IPS DF 4.7 (cell line): ENCODE results near the gene KIF6.
"Not testable (repeated sequence)": the region's sequence is repeated elsewhere in the genome, so short reads cannot be mapped to it uniquely, and the experiment has no call there.

Experiments used
- DNase-seq: peaks from one replicate; pipeline ENCODE4 v3.0.0-alpha.2; 2013; ENCODE audit warnings: low spot score; ENCODE audit errors: extremely low read depth

The KIF6 gene

GRCh38 chr6:39294899-39295298 is 430.3 kb downstream of the KIF6 start:
- DNase-seq, result no peak

- DNase-seq, result no peak
Measured at GRCh38 chr6:39294133-39294532, 431.1 kb downstream of the KIF6 start.

- no peak for DNase-seq
Measured at GRCh38 chr6:39292637-39293036, 432.6 kb downstream of the KIF6 start.

GRCh38 chr6:39289490-39289889 is 435.7 kb downstream of the KIF6 start:
- no peak for DNase-seq

- DNase-seq, result no peak
Measured at GRCh38 chr6:39287601-39288000, 437.6 kb downstream of the KIF6 start.

GRCh38 chr6:39286596-39286995 is 438.6 kb downstream of the KIF6 start:
- DNase-seq, result not testable (repeated sequence)

- no peak for DNase-seq
Measured at GRCh38 chr6:39282774-39283173, 442.4 kb downstream of the KIF6 start.

GRCh38 chr6:39281312-39281980 is 443.8 kb downstream of the KIF6 start:
- no peak for DNase-seq

- no peak for DNase-seq
Measured at GRCh38 chr6:39280247-39280731, 444.9 kb downstream of the KIF6 start.
